ENCODE data around the gene SP8. TPM values are rescaled to one million over a fixed set of nuclear protein-coding genes. Genes with fewer than 3 reads are reported as not detected.

Gene SP8
- total and polyA plus RNA-seq, 7 donors = not detected

DNA sequence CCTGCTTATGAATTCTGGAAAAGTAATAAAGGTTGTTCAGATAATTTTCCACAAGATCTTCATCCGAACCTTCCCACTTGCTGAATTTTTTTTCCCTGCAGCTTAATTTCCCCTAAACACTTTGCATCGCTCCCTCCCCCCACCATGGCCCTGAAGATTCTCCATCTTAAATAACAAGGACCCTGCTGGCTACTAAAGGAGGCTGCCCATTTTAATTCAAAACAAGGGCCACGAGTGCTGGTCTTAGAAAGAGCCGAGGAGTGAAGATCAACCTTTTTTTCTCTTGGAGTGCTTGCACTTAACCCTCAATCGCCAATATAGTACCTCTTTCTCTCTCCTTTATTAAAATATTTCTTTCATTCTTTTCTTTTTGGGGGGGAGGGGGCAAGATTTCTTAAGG lies 9.2 kb upstream of the SP8 start:
- intact Hi-C loops (cut with DNase I) = no loop called here
- H3K9me3 ChIP-seq = no peaks in the 10 kb centered on the region
- no peaks in the 10 kb centered on the region for H3K36me3 ChIP-seq (ENCODE audit: insufficient read depth in 1 of 2, low read depth in 1 of 2)
- H3K27me3 ChIP-seq (ENCODE audit: insufficient read depth in 3 of 3, low read length in 2 of 3) = peaks cover 10 to 95% (median 41%) of the 10 kb centered on the region in 3 donors
- TF ChIP-seq, protein P1, sequence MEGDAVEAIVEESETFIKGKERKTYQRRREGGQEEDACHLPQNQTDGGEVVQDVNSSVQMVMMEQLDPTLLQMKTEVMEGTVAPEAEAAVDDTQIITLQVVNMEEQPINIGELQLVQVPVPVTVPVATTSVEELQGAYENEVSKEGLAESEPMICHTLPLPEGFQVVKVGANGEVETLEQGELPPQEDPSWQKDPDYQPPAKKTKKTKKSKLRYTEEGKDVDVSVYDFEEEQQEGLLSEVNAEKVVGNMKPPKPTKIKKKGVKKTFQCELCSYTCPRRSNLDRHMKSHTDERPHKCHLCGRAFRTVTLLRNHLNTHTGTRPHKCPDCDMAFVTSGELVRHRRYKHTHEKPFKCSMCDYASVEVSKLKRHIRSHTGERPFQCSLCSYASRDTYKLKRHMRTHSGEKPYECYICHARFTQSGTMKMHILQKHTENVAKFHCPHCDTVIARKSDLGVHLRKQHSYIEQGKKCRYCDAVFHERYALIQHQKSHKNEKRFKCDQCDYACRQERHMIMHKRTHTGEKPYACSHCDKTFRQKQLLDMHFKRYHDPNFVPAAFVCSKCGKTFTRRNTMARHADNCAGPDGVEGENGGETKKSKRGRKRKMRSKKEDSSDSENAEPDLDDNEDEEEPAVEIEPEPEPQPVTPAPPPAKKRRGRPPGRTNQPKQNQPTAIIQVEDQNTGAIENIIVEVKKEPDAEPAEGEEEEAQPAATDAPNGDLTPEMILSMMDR (IDR thresholded peaks at IDR 0.05) = no peak
- no peak overlapping the region for H3K27ac ChIP-seq
- H3K4me1 ChIP-seq = no peaks in the 10 kb centered on the region
- WGBS, 3 donors = 11 to 20% (median 19%) methylated on average over 5 of the region's 5 CpGs
- DNase-seq (no peak), ATAC-seq (no peak)
- no peak overlapping the region for H3K4me3 ChIP-seq

DNA sequence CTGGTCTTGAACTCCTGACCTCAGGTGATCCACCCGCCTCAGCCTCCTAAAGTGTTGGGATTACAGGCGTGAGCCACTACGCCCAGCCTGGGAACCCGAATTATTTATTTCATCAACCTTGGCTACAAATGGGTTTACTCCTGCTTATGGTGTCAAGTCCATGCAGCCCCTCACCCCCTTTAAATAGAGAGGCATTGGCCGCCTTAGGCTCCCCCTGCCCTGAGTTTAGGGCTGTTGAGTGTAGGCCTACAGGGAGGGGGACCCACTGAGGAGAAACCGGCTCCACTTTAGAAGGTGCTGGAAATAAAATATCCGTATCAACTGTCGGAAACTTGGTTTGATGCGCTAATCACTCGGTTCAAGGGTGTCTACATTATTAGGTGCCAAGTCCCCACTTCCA lies 8.7 kb upstream of the SP8 start:
- H3K4me1 ChIP-seq = no peaks in the 10 kb centered on the region
- 16 to 22% (median 20%) methylated on average over 10 of the region's 10 CpGs for WGBS, 3 donors
- H3K36me3 ChIP-seq (ENCODE audit: insufficient read depth in 1 of 2, low read depth in 1 of 2) = no peaks in the 10 kb centered on the region
- peaks cover 10 to 95% (median 43%) of the 10 kb centered on the region in 3 donors for H3K27me3 ChIP-seq (ENCODE audit: insufficient read depth in 3 of 3, low read length in 2 of 3)
- intact Hi-C loops (cut with DNase I) = no loop called here
- no peak overlapping the region for H3K4me3 ChIP-seq
- ATAC-seq (no peak), DNase-seq (no peak)
- no peaks in the 10 kb centered on the region for H3K9me3 ChIP-seq
- TF ChIP-seq, protein P1 (IDR thresholded peaks at IDR 0.05) = no peak
- no peak overlapping the region for H3K27ac ChIP-seq

DNA sequence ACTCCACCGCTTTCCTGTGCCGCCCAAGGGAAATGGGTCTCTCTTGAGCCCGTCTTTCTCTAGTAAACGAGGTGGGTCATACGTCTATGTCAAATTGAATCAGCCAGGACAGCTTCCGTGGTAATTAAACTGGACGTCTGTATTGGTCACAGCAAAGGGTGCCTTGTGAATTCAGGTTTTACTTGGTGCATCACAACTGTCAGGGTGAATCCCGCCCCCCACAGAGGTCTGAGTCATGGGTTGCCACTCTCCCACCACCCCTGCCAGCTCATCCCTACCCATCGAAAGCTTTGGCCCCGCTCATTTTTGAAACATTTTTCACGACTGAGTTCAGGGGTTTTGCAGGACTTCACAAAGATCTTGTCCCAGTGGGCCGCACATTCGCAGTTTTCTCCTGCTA lies 8.0 kb upstream of the SP8 start:
- H3K9me3 ChIP-seq = no peaks in the 10 kb centered on the region
- TF ChIP-seq, protein P1 (IDR thresholded peaks at IDR 0.05) = no peak
- no peak overlapping the region for H3K27ac ChIP-seq
- WGBS, 3 donors = 11 to 17% (median 15%) methylated on average over 13 of the region's 13 CpGs
- no peaks in the 10 kb centered on the region for H3K36me3 ChIP-seq (ENCODE audit: insufficient read depth in 1 of 2, low read depth in 1 of 2)
- H3K27me3 ChIP-seq (ENCODE audit: insufficient read depth in 3 of 3, low read length in 2 of 3) = peaks cover 7 to 96% (median 43%) of the 10 kb centered on the region in 3 donors
- intact Hi-C loops (cut with DNase I) = no loop called here
- DNase-seq (no peak), ATAC-seq (no peak)
- no peak overlapping the region for H3K4me3 ChIP-seq
- H3K4me1 ChIP-seq = no peaks in the 10 kb centered on the region

DNA sequence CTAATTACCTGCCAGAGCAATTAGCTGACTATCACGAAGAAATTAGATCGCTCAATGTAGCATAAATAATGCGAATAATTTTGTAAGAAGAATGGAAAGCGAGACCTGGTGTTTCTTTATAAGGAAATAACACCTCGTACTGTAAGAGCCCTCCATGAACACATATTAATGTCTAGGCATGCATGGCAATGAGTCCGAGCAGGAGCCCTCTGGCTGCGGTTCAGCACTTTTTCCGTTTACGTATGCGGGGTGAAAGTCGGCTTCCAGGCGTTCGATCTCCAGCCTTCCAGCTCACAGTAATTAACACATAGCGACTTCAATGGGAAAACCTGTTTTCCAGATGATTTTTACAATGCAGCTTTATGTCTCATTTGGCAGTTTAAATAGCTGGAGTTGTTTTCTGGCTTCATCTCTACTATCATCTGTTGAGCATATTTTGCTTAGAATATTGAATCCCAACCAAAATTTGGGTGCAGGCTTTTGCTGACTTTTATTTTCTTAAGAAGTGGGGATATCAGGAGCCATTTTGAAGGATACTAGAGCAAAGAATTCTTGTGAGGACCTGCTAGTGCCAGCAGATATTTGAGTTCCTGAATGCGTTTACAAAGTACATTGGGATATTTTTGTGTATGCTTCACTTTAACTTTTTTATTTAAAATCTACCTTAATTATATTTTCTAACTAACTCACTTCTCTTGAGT lies 7.2 kb upstream of the SP8 start:
- 8 to 12% (median 11%) methylated on average over 15 of the region's 15 CpGs for WGBS, 3 donors

More for the DNA sequence above, 7.2 kb upstream of the SP8 start:
- Histone ChIP-seq H3K27me3 (ENCODE audit: insufficient read depth in 3 of 3, low read length in 2 of 3) (peaks cover 7 to 97% (median 40%) of the 10 kb centered on the region in 3 donors), H3K4me3 (no peak overlapping the region), H3K4me1 (no peaks in the 10 kb centered on the region), H3K36me3 (ENCODE audit: insufficient read depth in 1 of 2, low read depth in 1 of 2) (no peaks in the 10 kb centered on the region), H3K27ac (no peak overlapping the region), H3K9me3 (no peaks in the 10 kb centered on the region)
- intact Hi-C loops (cut with DNase I) = no loop called here
- TF ChIP-seq, protein P1 (IDR thresholded peaks at IDR 0.05) = no peak
- ATAC-seq (no peak), DNase-seq (no peak)

All from psoas muscle (tissue), 8 donors.